HG03469 (cell line): ENCODE results near the gene L3MBTL4.
A peak's percentile ranks its signal among the peaks of the same experiment; 100 is the strongest.
"Not testable (repeated sequence)": the region's sequence is repeated elsewhere in the genome, so short reads cannot be mapped to it uniquely, and the experiment has no call there.

Experiments used
- ATAC-seq: cut with Tn5 transposase; IDR thresholded peaks from one replicate; pipeline ENCODE4 v1.9.1; 2021; ENCODE audit warnings: mild to moderate bottlenecking, moderate library complexity, moderate number of reproducible peaks; ENCODE audit not compliant: unreplicated experiment

Gene L3MBTL4

DNA sequence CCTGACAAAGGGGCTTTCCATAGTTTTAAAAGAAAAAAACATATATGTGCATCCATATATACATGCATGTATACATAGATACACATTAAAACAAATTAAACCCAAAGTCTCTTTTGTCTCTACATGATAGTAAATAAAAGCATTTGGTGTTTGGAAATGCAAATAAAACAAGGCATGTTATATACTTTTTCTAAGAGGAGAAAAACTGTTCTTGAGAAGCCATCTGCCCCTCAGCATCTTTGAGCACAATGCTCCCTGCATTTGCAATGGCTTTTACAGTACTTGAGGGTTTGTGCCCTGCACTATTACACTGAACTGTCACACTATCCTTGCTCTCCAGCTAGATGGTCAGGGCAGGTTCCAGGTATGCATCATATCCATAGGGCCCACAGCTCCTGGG lies 210.2 kb downstream of the L3MBTL4 start:
- ATAC-seq: no peak

GRCh38 chr18:6203791-6204190 lies 210.9 kb downstream of the L3MBTL4 start:
- no peak for ATAC-seq

DNA sequence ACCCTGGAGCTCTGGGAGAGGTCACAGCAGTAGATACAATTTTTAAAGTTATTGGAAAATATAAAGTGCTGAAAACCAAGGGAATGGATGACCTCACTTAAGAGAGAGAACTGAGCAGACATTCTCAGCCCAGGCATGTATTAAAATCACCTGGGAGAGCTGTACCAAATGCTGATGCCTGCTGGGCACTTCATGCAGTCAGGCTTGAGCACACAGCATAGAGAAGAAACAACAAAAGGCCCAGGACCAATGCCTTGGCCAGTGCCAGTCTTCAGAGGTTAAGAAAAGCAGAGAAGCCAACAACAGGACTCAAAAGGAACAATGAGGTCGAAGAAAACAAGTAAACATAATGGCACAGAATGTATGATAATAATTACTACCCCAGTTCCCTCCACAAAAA lies 211.8 kb downstream of the L3MBTL4 start:
- ATAC-seq: no peak

DNA sequence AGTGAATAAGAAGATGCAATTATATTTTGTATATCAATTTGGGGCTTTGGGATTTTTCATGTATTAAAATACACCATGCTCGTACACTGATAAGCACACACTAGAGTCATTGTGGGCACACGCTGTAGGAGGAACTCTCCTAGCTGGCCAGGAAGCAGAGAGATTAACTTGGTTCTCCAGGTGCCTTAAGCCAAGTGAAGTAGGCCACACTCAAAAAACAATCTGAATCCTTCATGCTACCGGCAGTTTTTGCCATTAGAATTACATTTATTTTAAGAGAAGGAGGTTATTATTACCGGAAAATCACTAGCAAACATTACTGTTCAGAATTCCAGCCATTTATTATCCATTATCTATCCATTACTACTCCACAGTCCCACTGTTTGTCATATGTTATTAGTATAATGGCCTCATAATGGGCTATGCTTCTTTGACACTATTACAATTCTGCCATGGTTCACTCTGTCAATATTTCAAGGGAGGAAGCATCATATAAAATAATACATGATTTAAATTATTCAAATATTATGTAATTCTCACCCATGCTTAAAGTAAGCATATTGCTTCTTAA lies 214.4 kb downstream of the L3MBTL4 start:
- ATAC-seq: no peak

DNA sequence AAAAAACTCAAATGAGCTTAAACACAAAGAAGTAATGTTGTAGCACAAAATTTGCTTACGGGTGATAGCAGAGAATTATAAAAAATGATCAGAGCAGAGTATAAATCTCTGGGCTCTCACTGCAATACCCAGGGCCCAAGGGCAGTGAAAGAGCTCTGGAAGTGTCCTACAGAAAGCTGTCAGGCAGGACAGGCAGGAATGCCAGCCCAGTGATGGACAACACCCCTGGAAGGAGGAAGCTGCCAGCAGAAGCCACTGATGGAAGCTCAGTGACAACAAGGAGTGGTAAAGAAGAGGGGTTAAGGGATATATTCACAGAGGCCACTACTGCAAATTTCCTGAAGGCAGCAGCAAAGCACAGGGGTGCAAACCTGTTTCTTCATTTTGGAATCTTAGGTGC lies 214.9 kb downstream of the L3MBTL4 start:
- no peak for ATAC-seq

- ATAC-seq: no peak
These were observed 216.1 kb downstream of the L3MBTL4 start for GRCh38 chr18:6198585-6198984.

DNA sequence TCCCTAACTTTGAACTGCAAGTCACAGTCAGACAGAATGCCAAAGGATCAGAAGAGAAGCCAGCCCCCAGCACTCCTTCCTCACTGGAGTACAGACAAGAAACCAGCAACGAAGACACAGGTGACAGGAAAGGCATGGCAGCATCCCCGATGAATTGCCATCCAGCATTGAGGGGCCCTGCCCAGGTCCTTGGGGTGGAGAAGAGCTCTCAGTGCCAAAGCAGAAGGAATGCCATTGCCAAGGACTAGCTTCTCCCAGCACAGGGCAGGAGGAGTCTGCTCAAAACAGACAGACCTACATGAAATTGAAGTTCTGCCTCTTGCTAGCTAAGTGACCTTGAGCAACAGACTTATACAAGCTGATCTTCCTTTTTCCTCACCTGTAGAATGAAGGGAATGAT lies 220.1 kb downstream of the L3MBTL4 start:
- no peak for ATAC-seq

GRCh38 chr18:6185782-6186181 lies 228.9 kb downstream of the L3MBTL4 start:
- not testable (repeated sequence) for ATAC-seq

DNA sequence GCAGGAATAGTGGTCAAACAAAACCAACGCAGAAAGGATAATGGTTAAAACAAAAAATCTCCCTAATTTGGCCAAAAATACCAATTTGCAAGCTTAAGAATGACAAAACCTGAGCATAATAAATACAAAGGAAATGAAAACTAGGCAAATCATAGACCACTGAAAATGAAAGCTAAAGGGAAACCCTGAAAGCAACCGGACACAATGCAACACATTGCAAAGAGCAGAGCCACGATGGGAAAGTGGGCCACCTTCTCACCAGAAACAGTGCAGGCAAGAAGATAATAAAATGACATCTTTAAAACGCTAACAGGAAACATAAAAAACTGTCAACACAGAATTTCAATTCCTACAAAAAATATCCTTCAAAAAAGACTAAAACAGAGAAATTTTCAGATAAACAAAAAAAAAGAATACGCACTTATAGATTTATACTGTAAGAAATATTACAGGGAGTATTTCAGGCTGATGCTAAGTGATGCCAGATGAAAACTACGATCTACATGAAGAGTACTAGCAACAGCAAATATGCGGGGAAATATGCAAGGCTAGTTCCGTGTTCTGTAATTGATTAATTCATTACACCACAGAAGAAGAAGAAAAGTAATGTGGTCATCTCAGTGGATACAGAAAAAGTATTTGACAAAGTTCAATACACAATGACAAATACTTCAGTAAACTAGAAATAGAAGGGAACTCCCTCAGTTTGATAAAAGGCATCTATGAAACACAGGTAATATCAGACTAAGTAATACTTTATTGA lies 239.5 kb downstream of the L3MBTL4 start:
- ATAC-seq: no peak

GRCh38 chr18:6170604-6171003 lies 244.1 kb downstream of the L3MBTL4 start:
- no peak for ATAC-seq

DNA sequence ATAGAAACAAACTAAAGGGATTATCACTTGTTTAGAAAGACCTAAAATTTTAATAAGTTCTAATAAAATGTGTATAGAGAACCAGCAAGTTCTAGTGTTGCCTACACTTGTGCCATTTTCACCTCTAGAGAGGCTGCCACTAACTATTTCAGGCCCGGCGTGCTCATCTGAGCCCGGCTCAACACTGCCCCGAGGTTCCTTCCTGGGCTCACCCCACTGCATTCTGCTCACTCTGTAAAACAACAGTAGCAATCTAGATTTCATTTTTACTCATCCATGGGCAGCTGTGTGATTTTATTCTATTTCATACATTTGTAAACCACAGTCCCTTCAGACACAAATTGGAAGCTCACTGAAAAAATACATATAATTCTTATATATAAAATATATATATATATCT lies 253.2 kb downstream of the L3MBTL4 start:
- ATAC-seq: peak; percentile 62

DNA sequence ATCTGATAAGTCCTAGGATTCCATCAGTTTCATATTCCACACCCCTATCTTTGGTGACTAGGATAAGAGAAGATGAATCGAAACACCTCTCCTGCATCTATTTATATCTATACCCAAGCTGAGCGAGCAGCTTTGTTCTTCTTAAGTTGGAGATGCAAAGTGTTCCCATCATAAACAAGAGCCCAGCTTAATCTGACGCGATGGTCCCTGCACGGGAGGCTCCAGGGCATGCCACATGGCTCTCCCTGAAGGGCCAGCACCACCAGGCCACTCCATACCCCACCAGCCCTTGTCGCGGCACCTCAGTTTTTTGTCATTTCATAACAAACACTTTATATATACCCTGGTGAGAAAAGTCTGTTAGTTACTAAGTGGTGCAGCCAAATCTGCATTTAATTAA lies 255.3 kb downstream of the L3MBTL4 start:
- ATAC-seq: no peak

DNA sequence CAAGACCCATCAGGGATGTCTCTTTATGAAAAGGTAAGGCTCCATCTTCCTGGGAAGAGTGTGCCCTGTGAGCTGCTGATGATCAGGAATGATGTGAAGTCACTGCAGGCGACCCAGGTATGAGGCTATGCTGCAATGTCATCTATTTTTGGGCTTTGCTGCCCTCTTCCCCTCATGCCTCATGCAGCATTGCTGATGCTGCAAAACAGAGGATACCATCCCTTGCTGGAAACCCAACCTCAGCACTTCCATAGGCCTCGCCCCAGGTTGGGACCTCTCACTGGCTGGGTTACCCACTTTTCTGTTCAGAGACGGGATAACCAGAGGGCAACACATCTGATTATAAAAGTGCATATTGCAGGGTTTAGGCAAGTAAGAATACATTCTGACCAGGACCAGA lies 255.8 kb downstream of the L3MBTL4 start:
- ATAC-seq: no peak

DNA sequence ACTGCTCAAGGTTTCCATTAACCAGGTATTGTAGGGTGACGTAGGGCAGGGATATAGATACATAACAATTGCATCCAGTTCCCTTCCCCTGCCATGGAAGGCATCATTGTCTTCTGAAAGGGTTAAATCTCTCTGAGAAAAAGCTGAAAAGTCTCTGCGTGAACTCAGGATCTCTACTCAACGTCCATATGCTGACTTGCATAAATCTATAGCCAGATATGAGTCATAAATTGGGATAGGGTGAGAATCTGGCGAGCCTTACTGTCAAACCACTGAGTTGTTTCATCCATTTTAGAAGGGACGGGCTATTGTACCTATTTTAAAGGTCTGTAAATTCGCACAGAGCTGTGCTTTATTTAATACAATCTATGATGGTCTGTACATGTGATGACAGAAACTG lies 258.3 kb downstream of the L3MBTL4 start:
- ATAC-seq: no peak

GRCh38 chr18:6155707-6156106 lies 259.0 kb downstream of the L3MBTL4 start:
- no peak for ATAC-seq

DNA sequence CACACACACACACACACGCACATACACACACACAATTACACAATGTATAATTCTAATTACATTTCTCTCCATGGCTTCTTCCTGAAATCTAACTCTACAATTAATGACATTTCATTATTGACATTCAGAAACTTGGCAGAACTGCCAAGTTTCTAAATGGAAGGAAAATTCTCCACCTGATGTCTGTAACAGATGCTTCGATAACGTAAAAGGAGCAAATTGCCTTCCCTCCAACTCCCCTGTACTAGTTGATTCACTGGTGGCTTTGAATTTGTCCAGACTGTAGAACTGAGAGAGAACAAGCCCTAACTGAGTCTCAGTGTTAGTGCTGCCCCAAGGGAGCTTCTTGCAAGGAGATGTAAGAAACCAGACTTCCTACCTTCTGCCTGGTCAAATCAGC lies 264.3 kb downstream of the L3MBTL4 start:
- ATAC-seq: no peak

- no peak for ATAC-seq
These were observed 268.4 kb downstream of the L3MBTL4 start for GRCh38 chr18:6146307-6146661.

DNA sequence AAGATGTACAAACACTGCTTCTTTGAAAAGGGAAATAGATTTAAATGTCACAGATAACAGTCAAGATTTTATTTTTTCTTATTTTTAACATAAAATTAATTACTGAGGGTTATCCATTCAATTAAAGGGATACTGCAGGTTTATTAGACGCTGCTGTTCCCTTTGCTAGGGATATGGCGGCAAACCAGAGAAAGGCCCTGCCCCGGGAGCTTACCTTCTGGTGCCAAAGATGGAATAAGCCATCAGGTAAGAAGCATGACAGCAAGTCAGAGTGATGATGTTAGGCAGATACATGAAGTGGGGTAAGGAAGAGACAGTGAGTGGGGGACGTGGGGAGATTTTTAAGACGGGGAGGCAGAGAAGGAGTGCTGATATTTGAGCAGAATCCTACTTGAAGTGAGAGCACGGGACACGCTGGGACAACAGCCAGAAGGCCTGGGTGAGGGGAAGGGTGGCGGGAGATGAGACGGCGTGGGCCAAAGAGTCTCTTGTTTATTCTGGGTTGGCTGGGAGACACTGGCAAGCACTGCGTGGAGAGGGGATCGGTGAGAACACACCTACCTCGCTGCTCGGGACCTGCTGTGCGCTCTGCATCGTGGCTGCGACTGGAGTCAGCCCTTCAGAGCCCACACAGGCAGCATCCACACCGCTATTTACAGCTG lies 268.9 kb downstream of the L3MBTL4 start:
- no peak for ATAC-seq

DNA sequence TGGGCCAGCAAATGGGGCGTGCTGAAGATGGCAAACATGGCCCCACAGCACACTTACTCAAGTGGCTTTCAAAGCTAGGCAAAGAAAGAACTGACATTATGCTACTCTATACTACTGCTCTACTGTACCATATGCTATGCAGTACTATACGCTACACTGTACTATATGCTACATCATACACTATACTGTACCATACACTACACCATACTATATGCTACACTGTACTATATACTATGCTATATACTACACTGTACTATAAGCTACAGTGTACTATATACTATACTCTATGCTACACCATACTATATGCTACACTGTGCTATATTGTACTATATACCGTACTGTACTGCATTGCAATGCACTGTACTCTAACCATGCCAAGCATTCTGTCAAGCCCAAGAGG lies 275.7 kb downstream of the L3MBTL4 start:
- ATAC-seq: no peak

GRCh38 chr18:6135901-6136300 lies 278.8 kb downstream of the L3MBTL4 start:
- not testable (repeated sequence) for ATAC-seq

GRCh38 chr18:6135029-6135428 lies 279.7 kb downstream of the L3MBTL4 start:
- ATAC-seq: not testable (repeated sequence)

DNA sequence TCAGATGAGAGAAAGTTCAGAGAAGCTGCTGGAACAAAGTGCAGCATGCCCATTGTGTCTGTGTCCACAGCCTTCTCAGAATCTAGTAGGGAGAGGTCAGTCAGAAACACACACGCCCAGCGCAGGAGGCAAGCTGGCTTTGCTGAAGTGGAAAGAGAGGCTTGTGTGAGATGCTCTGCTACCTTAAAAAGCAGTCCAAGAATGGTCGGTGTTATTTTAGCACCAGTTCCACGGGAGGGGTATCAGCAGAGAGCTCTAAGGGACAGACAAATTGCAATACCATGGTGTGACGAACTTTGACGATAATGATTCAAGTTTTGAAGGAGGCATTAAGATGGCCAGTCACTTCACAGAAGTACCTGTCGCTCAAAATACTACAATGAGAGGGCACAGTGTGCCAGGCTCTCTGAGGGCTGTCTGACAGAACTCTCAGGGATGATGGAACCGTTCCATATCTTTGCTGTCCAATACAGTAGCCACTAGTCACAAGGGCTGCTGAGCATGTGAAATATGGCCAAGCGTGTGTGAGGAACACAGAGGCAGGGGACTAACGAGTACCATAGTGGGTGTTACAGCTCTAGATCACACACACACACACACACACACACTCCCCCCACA lies 281.9 kb downstream of the L3MBTL4 start:
- no peak for ATAC-seq
